HEK293T (cell line): ENCODE data around the gene USP30.

Experiments used
- CTCF ChIA-PET: fragments of 350-600 bp; formaldehyde crosslinking; extraction: SDS; loops from one replicate; lab custom pipeline; 2021; ENCODE audit warnings: antibody characterized with exemption, inconsistent platforms; lab: Yijun Ruan, JAX
- POLR2A ChIA-PET: fragments of 350-600 bp; formaldehyde crosslinking; extraction: SDS; loops from one replicate; lab custom pipeline; 2020; ENCODE audit warnings: antibody characterized with exemption, inconsistent platforms; lab: Yijun Ruan, JAX
- DNase-seq: peaks from one replicate; pipeline ENCODE4 v3.0.0; 2012; ENCODE audit warnings: mixed read lengths; ENCODE audit errors: extremely low spot score
- ARNT ChIP-seq: fragments of 450-650 bp; IDR thresholded peaks from 2 replicates; pipeline ENCODE4 v1.6.1; 2017; ENCODE audit warnings: mild to moderate bottlenecking
- BHLHE40 ChIP-seq: fragments of 450-650 bp; IDR thresholded peaks from 2 replicates; pipeline ENCODE4 v1.6.1; 2016; ENCODE audit warnings: mild to moderate bottlenecking, moderate library complexity, borderline replicate concordance
- CTBP1 ChIP-seq: fragments of 450-650 bp; IDR thresholded peaks from 2 replicates; pipeline ENCODE4 v1.6.1; 2016; ENCODE audit warnings: borderline replicate concordance
- ELF4 ChIP-seq: fragments of 450-650 bp; IDR thresholded peaks from 2 replicates; pipeline ENCODE4 v1.6.1; 2017; ENCODE audit warnings: antibody characterized with exemption
- FOXA1 ChIP-seq: fragments of 450-650 bp; IDR thresholded peaks from 2 replicates; pipeline ENCODE4 v1.6.1; 2016; ENCODE audit warnings: mild to moderate bottlenecking
- FOXK2 ChIP-seq: fragments of 450-650 bp; IDR thresholded peaks from 2 replicates; pipeline ENCODE4 v1.6.1; 2016; ENCODE audit warnings: mild to moderate bottlenecking
- FOXM1 ChIP-seq: fragments of 450-650 bp; IDR thresholded peaks from 2 replicates; pipeline ENCODE4 v1.6.1; 2017; ENCODE audit warnings: mild to moderate bottlenecking, borderline replicate concordance
- HDGF ChIP-seq: fragments of 450-650 bp; IDR thresholded peaks from 2 replicates; pipeline ENCODE4 v1.6.1; 2017; ENCODE audit warnings: antibody characterized with exemption, borderline replicate concordance
- L3MBTL2 ChIP-seq: fragments of 450-650 bp; conservative IDR thresholded peaks from 2 replicates; pipeline ENCODE4 v1.6.1; 2016; ENCODE audit warnings: mild to moderate bottlenecking
- LEF1 ChIP-seq: fragments of 450-650 bp; IDR thresholded peaks from 2 replicates; pipeline ENCODE4 v1.6.1; 2017; ENCODE audit warnings: mild to moderate bottlenecking, borderline replicate concordance
- NFRKB ChIP-seq: fragments of 450-650 bp; IDR thresholded peaks from 2 replicates; pipeline ENCODE4 v1.6.1; 2016; ENCODE audit warnings: mild to moderate bottlenecking, moderate library complexity
- SP1 ChIP-seq: fragments of 450-650 bp; IDR thresholded peaks from 2 replicates; pipeline ENCODE4 v1.6.1; 2017
- SUZ12 ChIP-seq: fragments of 450-650 bp; IDR thresholded peaks from 2 replicates; pipeline ENCODE4 v1.6.1; 2016; ENCODE audit warnings: mild to moderate bottlenecking
- TARDBP ChIP-seq: fragments of 450-650 bp; IDR thresholded peaks from 2 replicates; pipeline ENCODE4 v1.6.1; 2016
- ZNF384 ChIP-seq: fragments of 450-650 bp; IDR thresholded peaks from 2 replicates; pipeline ENCODE4 v1.6.1; 2016
- TF ChIP-seq, protein P1 (sequence below): fragments of 450-650 bp; IDR thresholded peaks from 2 replicates; pipeline ENCODE4 v1.6.1; 2016

The USP30 gene

DNA sequence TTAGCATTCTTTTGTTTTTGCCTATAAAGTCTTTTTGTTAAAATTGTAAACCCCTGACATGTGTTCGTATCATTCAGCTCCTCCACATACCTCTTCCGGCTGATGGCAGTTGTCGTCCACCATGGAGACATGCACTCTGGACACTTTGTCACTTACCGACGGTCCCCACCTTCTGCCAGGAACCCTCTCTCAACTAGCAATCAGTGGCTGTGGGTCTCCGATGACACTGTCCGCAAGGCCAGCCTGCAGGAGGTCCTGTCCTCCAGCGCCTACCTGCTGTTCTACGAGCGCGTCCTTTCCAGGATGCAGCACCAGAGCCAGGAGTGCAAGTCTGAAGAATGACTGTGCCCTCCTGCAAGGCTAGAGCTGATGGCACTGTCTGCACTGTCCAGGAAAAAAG lies 33.2 kb downstream of the USP30 start:
- TF ChIP-seq FOXK2 (no peak), FOXM1 (no peak)
- ChIA-PET CTCF (no interaction called here), POLR2A (no interaction called here)
- DNase-seq, result no peak

DNA sequence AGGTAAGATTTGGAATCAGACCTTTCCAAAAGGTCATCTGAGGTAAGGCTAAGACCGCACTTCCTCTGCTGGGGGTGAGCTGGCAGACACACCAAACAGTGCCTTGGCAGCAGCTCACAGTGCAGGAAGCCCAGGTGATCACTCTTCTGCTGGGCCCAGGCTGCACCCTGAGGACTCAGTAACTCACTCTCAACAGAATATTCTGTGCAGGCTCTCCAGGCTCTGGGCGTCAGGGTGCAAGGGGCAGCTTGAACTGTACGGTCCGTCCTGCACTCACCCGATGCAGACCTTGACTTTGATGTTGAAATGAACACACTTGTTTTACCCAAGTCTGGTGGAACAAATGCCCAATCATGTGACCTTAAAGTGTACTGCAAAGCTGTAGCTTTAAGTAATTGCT lies 34.9 kb downstream of the USP30 start:
- TF ChIP-seq ARNT (no peak), L3MBTL2 (no peak), BHLHE40 (no peak), FOXK2 (no peak), LEF1 (no peak), NFRKB (no peak), FOXA1 (no peak), FOXM1 (no peak), ZNF384 (no peak), SP1 (no peak)
- no peak for DNase-seq
- ChIA-PET POLR2A (interaction anchor here (0.7 kb wide), 1 partner anchor 526 kb away, joined by 3 read pairs; the partner anchor contains the start of gene SART3), CTCF (interaction anchor here (0.6 kb wide), 1 partner anchor 168 kb away, joined by 3 read pairs; no protein-coding TSS in a partner anchor)

DNA sequence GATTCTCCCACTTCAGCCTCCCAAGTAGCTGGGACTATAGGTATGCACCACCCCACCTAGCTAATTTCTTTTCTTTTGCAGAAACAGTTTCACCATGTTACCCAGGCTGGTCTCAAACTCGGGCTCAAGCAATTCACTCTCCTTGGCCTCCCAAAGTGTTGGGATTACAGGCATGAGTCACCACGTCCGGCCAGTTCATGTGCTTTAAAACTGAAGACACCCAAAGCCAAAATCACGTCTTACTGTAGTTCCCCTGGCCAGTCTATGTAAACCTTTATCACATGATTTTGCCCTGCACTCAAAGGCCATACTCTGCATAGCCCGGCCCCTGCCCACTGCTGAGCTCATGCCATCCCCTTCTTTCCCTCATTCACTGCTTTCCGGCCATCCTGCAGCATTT lies 36.4 kb downstream of the USP30 start:
- ChIA-PET CTCF (no interaction called here), POLR2A (no interaction called here)
- DNase-seq, result no peak
- TF ChIP-seq LEF1, result no peak
- no peak for TF ChIP-seq FOXA1
- no peak for TF ChIP-seq SUZ12
- TF ChIP-seq TARDBP, result no peak
- TF ChIP-seq SP1, result no peak
- TF ChIP-seq L3MBTL2, result no peak
- no peak for TF ChIP-seq FOXK2
- no peak for TF ChIP-seq ARNT
- TF ChIP-seq, protein P1, sequence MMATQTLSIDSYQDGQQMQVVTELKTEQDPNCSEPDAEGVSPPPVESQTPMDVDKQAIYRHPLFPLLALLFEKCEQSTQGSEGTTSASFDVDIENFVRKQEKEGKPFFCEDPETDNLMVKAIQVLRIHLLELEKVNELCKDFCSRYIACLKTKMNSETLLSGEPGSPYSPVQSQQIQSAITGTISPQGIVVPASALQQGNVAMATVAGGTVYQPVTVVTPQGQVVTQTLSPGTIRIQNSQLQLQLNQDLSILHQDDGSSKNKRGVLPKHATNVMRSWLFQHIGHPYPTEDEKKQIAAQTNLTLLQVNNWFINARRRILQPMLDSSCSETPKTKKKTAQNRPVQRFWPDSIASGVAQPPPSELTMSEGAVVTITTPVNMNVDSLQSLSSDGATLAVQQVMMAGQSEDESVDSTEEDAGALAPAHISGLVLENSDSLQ, result no peak
- no peak for TF ChIP-seq NFRKB
- no peak for TF ChIP-seq FOXM1
- no peak for TF ChIP-seq ZNF384
- no peak for TF ChIP-seq HDGF
- no peak for TF ChIP-seq ELF4
- TF ChIP-seq CTBP1, result no peak
- no peak for TF ChIP-seq BHLHE40

DNA sequence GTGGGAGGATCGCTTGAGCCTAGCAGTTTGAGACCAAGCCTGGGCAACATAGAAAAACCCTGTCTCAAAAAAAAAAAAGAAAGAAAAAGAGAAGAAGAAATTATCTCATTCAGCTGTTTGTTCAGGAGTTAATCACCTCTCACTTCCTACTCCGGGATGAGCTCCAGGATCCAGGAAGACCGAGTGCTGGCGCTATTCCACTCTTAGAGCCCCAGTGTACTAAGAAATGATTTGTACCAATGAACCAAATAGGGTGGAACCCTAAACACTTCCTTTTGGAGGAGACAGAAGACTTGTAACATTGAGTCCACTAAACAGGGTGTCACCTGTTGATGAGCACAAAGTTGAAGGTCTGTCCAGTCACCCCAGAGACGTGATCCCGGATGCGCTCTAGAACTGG lies 37.3 kb downstream of the USP30 start:
- POLR2A ChIA-PET, result no interaction called here
- TF ChIP-seq ZNF384 (no peak), SUZ12 (no peak), BHLHE40 (no peak)
- TF ChIP-seq, protein P1, result no peak
- CTCF ChIA-PET, result no interaction called here
- DNase-seq, result no peak

DNA sequence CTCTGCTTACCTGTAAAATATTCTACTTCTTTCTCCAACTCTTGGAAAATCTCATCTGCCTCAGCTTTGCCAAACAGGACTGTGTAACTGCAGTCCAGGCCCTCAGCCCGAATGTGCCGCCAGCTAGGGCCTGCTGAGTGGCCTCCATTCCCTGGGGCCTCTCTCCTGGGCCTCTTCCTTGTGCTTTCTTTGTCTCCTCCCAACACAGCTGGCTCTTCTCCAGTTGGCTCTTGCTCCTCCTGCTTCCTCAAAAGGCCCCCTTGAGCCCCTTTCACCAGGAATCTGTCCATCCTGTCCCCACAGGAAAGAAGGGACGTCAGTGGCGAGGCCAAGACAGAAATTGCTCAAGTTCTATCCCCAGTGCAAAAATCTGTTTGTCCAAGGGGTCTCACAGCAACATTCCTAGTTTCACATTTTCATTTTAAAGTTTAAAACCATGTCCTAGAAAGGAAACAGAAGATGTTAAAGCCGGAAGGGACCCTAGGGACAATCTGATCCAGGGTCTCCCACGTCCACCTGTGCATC lies 40.2 kb downstream of the USP30 start:
- POLR2A ChIA-PET, result interaction anchor here (0.6 to 1.6 kb wide), 4 partner anchors 8 to 234 kb away, joined by 3 read pairs; no protein-coding TSS in a partner anchor
- DNase-seq, result no peak
- CTCF ChIA-PET, result interaction anchor here (0.8 to 1.1 kb wide), 2 partner anchors 142 to 207 kb away, joined by 3 to 4 read pairs; no protein-coding TSS in a partner anchor
- TF ChIP-seq BHLHE40 (no peak), HDGF (no peak), SP1 (no peak), NFRKB (no peak), L3MBTL2 (no peak)

DNA sequence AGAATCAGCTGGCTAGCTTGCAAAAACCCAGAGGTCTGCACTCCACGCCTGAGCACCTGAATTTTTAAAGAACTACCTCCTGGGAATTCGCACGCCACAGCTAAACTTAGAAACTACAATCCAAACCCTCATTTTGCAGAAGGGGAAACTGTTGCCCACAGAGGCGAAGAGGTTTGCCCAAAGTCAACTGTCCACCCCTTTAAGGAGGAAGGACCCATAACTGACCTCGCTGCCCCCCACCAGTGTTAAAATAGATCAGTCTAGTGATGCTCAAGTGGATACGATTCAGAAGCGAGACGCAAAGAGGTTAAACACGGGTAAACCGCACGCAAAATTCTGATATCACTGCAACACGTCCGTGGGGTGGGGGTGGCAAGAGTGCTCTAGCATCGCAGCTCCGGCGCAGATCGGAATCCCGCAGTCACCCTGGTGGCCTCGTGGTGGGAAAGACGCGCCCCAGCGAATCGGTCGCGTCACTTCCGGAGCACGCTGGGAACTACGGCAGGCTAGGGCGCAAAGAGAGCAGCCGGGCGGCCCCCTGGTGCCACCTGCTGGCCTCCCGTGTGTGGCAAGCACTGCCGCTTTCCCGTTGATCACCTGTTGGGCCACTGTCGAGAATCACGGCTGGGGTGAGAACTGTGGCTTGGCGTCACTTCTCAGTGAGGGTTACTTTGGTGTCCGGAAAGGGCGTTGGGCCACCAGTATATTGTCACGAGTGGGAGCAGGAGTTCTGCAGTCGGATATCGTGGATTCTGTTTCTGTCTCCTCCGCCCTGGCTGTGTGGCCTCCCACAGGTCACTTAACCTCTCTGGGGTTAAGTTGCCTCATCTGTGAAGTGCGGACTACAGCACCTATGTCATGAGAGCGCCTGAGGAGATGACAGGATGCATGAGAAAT lies 40.9 kb downstream of the USP30 start, which contains the start of gene ALKBH2:
ALKBH2 (minus strand) TSS at position 451 of the 897 bp plus-strand sequence. CDS start 686 bp downstream, outside the sequence.
- POLR2A ChIA-PET, result interaction anchor here (0.6 to 1.6 kb wide), 4 partner anchors 9 to 423 kb away, joined by 3 read pairs; no protein-coding TSS in a partner anchor
- CTCF ChIA-PET, result interaction anchor here (0.8 to 1.1 kb wide), 2 partner anchors 143 to 208 kb away, joined by 3 to 4 read pairs; no protein-coding TSS in a partner anchor
- peak; percentile 99 for TF ChIP-seq L3MBTL2
- no peak for TF ChIP-seq BHLHE40
- no peak for TF ChIP-seq SP1
- TF ChIP-seq NFRKB, result no peak
- TF ChIP-seq HDGF, result no peak
- TF ChIP-seq FOXK2, result no peak
- peak; percentile 46; the same call in 1 of the 2 replicates for TF ChIP-seq ELF4
- 0 out of 2 replicates have a peak, but pooled peaks have one; percentile 18 for TF ChIP-seq FOXM1
- TF ChIP-seq TARDBP, result no peak
- no peak for TF ChIP-seq FOXA1
- TF ChIP-seq, protein P1, result no peak
- no peak for TF ChIP-seq SUZ12
- no peak for TF ChIP-seq ZNF384
- TF ChIP-seq CTBP1, result no peak
- TF ChIP-seq ARNT, result no peak
- no peak for TF ChIP-seq LEF1
- DNase-seq, result peak; percentile 92
